Osteoblast (primary cell): ENCODE measurements around the gene CTNS. TPM values are rescaled to one million over a fixed set of nuclear protein-coding genes. Genes with fewer than 3 reads are reported as not detected.

Experiments used
- DNase-seq: peaks from one replicate; pipeline ENCODE4 v3.0.0; 2011; ENCODE audit warnings: low spot score, mixed read lengths; ENCODE audit not compliant: insufficient read length; ENCODE audit errors: missing footprints
- H2AFZ ChIP-seq: 2 replicates; pipeline ENCODE4 v1.6.0; 2011; ENCODE audit warnings: mild to moderate bottlenecking, low read length
- H3K27ac ChIP-seq: 2 replicates; pipeline ENCODE4 v1.5.1; 2011; ENCODE audit warnings: mild to moderate bottlenecking, low read depth, low read length, moderate library complexity
- H3K27me3 ChIP-seq: 2 replicates; pipeline ENCODE4 v1.6.0; 2012; ENCODE audit warnings: mild to moderate bottlenecking, control low read depth, inconsistent platforms, low read length, moderate library complexity; ENCODE audit not compliant: insufficient read depth
- H3K36me3 ChIP-seq: 2 replicates; pipeline ENCODE4 v1.5.1; 2011; ENCODE audit warnings: mild to moderate bottlenecking, low read length, control low read depth, moderate library complexity; ENCODE audit not compliant: insufficient read depth
- H3K4me1 ChIP-seq: 2 replicates; pipeline ENCODE4 v1.5.1; 2011; ENCODE audit warnings: mild to moderate bottlenecking, low read length, control low read depth, moderate library complexity; ENCODE audit not compliant: insufficient read depth
- H3K4me2 ChIP-seq: 2 replicates; pipeline ENCODE4 v1.6.0; 2011; ENCODE audit warnings: mild to moderate bottlenecking, low read length; ENCODE audit not compliant: insufficient read depth
- H3K4me3 ChIP-seq: fragments of 200-600 bp; sonication (generic); 3 replicates; pipeline ENCODE4 v1.5.1; 2012; ENCODE audit warnings: mild to moderate bottlenecking, low read length, inconsistent platforms; ENCODE audit not compliant: insufficient read depth
- H3K79me2 ChIP-seq: 2 replicates; pipeline ENCODE4 v1.6.0; 2012; ENCODE audit warnings: mild to moderate bottlenecking, low read length, control low read depth, inconsistent platforms; ENCODE audit not compliant: insufficient read depth
- H3K9me3 ChIP-seq: 2 replicates; pipeline ENCODE4 v1.5.1; 2011; ENCODE audit warnings: low read depth, low read length, control low read depth
- H4K20me1 ChIP-seq: 2 replicates; pipeline ENCODE4 v1.6.0; 2012; ENCODE audit warnings: mild to moderate bottlenecking, low read length, control low read depth; ENCODE audit not compliant: insufficient read depth
- CTCF ChIP-seq: IDR thresholded peaks from 2 replicates; pipeline ENCODE4 v1.5.1; 2011; ENCODE audit warnings: mild to moderate bottlenecking, low read depth, low read length, moderate library complexity; ENCODE audit errors: extremely low read depth
- total RNA-seq: library from RNA; depleted of rRNA; stranded (reverse); fragments of >200 nt; gene quantifications from 2 replicates; pipeline ENCODE4 v1.2.3, GENCODE V29; 2012

Gene CTNS
- total RNA-seq, 1 donor: 34.7 TPM

GRCh38 chr17:3669548-3669947, 33.0 kb downstream of the CTNS start:
- peak overlapping the region; percentile 99 for H3K4me3 ChIP-seq
- peaks cover 12% of the 10 kb centered on the region for H3K36me3 ChIP-seq
- H3K27me3 ChIP-seq: no peaks in the 10 kb centered on the region
- peaks cover 51% of the 10 kb centered on the region for H3K79me2 ChIP-seq
- no peak for DNase-seq
- no peaks in the 10 kb centered on the region for H3K9me3 ChIP-seq
- H4K20me1 ChIP-seq: peaks cover 31% of the 10 kb centered on the region
- H3K27ac ChIP-seq: peak overlapping the region; percentile 83
- TF ChIP-seq CTCF: no peak
- no peak overlapping the region for H2AFZ ChIP-seq
- peaks cover 25% of the 10 kb centered on the region for H3K4me1 ChIP-seq
- peak overlapping the region; percentile 88 for H3K4me2 ChIP-seq

- H3K4me2 ChIP-seq: no peak overlapping the region
- DNase-seq: no peak
- peaks cover 8% of the 10 kb centered on the region for H3K4me1 ChIP-seq
- H3K36me3 ChIP-seq: peaks cover 6% of the 10 kb centered on the region
- H3K9me3 ChIP-seq: no peaks in the 10 kb centered on the region
- no peak for TF ChIP-seq CTCF
- no peak overlapping the region for H2AFZ ChIP-seq
- peaks cover 8% of the 10 kb centered on the region for H4K20me1 ChIP-seq
- no peak overlapping the region for H3K27ac ChIP-seq
- H3K27me3 ChIP-seq: no peaks in the 10 kb centered on the region
- no peak overlapping the region for H3K4me3 ChIP-seq
- H3K79me2 ChIP-seq: peaks cover 23% of the 10 kb centered on the region
Measured at GRCh38 chr17:3672571-3672970, 36.0 kb downstream of the CTNS start.

GRCh38 chr17:3675886-3676285, 39.3 kb downstream of the CTNS start:
- H3K4me3 ChIP-seq: no peak overlapping the region
- peaks cover 4% of the 10 kb centered on the region for H4K20me1 ChIP-seq
- no peak for TF ChIP-seq CTCF
- H3K27ac ChIP-seq: no peak overlapping the region
- peaks cover 2% of the 10 kb centered on the region for H3K4me1 ChIP-seq
- no peaks in the 10 kb centered on the region for H3K27me3 ChIP-seq
- H3K79me2 ChIP-seq: no peaks in the 10 kb centered on the region
- H3K9me3 ChIP-seq: no peaks in the 10 kb centered on the region
- DNase-seq: no peak
- H2AFZ ChIP-seq: no peak overlapping the region
- no peak overlapping the region for H3K4me2 ChIP-seq
- no peaks in the 10 kb centered on the region for H3K36me3 ChIP-seq

- Histone ChIP-seq H3K36me3 (no peaks in the 10 kb centered on the region), H4K20me1 (no peaks in the 10 kb centered on the region), H3K4me1 (peaks cover 2% of the 10 kb centered on the region), H2AFZ (peak overlapping the region; percentile 62), H3K4me2 (no peak overlapping the region), H3K79me2 (no peaks in the 10 kb centered on the region), H3K9me3 (no peaks in the 10 kb centered on the region), H3K27ac (no peak overlapping the region), H3K4me3 (no peak overlapping the region), H3K27me3 (no peaks in the 10 kb centered on the region)
- no peak for TF ChIP-seq CTCF
- peak; percentile 91 for DNase-seq
Measured at GRCh38 chr17:3678095-3678820, 41.7 kb downstream of the CTNS start.
